Activated CD4-positive, alpha-beta T cell treated with anti-CD3 and anti-CD28 coated beads for 1 hour (primary cell): ENCODE data around the gene CFTR.

Experiments
- DNase-seq: peaks from one replicate; pipeline ENCODE4 v3.0.0-alpha.2; 2020

Gene CFTR

GRCh38 chr7:117656806-117657205 is 177.0 kb downstream of the CFTR start:
- DNase-seq, result no peak

GRCh38 chr7:117659531-117660011 is 179.7 kb downstream of the CFTR start:
- no peak for DNase-seq

- no peak for DNase-seq
Measured at GRCh38 chr7:117661328-117661727, 181.5 kb downstream of the CFTR start.

- no peak for DNase-seq
Measured at GRCh38 chr7:117664047-117664446, 184.2 kb downstream of the CFTR start.

GRCh38 chr7:117665368-117665767 is 185.5 kb downstream of the CFTR start:
- no peak for DNase-seq

- DNase-seq, result no peak
Measured at GRCh38 chr7:117666031-117666430, 186.2 kb downstream of the CFTR start.

GRCh38 chr7:117666689-117667088 is 186.9 kb downstream of the CFTR start:
- no peak for DNase-seq

- DNase-seq, result no peak
Measured at GRCh38 chr7:117667456-117667855, 187.6 kb downstream of the CFTR start.

GRCh38 chr7:117669818-117670217 is 190.0 kb downstream of the CFTR start:
- no peak for DNase-seq

- no peak for DNase-seq
Measured at GRCh38 chr7:117672453-117672852, 192.6 kb downstream of the CFTR start.

- no peak for DNase-seq
Measured at GRCh38 chr7:117673367-117673766, 193.5 kb downstream of the CFTR start.

- DNase-seq, result no peak
Measured at GRCh38 chr7:117673839-117674238, 194.0 kb downstream of the CFTR start.

- no peak for DNase-seq
Measured at GRCh38 chr7:117674617-117675016, 194.8 kb downstream of the CFTR start.

- no peak for DNase-seq
Measured at GRCh38 chr7:117675497-117676435, 195.9 kb downstream of the CFTR start.

- DNase-seq, result no peak
Measured at GRCh38 chr7:117679120-117679519, 199.3 kb downstream of the CFTR start.

GRCh38 chr7:117682681-117683385 is 203.0 kb downstream of the CFTR start:
- no peak for DNase-seq

GRCh38 chr7:117683430-117684175 is 203.8 kb downstream of the CFTR start:
- no peak for DNase-seq

GRCh38 chr7:117685795-117686194 is 206.0 kb downstream of the CFTR start:
- no peak for DNase-seq

GRCh38 chr7:117686311-117686935 is 206.6 kb downstream of the CFTR start:
- no peak for DNase-seq

GRCh38 chr7:117688126-117688525 is 208.3 kb downstream of the CFTR start:
- DNase-seq, result no peak

- no peak for DNase-seq
Measured at GRCh38 chr7:117689406-117689805, 209.6 kb downstream of the CFTR start.

- no peak for DNase-seq
Measured at GRCh38 chr7:117690147-117690546, 210.3 kb downstream of the CFTR start.

GRCh38 chr7:117692338-117692737 is 212.5 kb downstream of the CFTR start:
- no peak for DNase-seq
